GM19239 (cell line): ENCODE measurements around the gene DEFB126.
"Not testable (repeated sequence)": the region's sequence is repeated elsewhere in the genome, so short reads cannot be mapped to it uniquely, and the experiment has no call there.

ENCODE experiments used
- DNase-seq: peaks from one replicate; pipeline ENCODE4 v3.0.0; 2011; ENCODE audit warnings: low spot score; ENCODE audit not compliant: insufficient read length
- FAIRE-seq: peaks from 2 replicates; lab custom pipeline; 2011; peaks lifted over from hg19 to GRCh38; lab: Jason Lieb, UNC

Gene DEFB126

GRCh38 chr20:142290-142689 lies at the start of gene DEFB126:
Gene DEFB126, plus strand, starts transcription at chr20:142590. Its CDS starts 39 bp downstream, at chr20:142629.
- FAIRE-seq (no peak), DNase-seq (no peak)

DNA sequence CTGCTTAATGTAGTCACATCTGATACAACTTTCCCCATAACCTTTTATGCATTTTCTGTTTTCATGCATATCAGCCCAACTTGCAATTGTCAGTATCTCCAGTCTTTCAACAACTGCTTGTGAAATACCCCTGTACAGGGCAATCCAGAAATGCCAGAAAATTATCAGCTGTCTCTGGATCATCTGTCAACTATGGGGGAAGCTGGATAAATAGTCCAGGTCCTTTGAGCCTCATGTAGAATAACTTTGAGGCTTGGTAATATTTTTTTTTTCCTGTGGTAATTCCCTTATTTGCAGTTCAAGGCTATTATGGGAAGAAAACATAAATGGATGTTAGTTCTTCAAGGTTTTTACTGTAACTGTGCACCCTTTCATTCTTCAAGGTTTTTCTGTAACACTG lies 48.7 kb upstream of the DEFB126 start:
- FAIRE-seq (no peak), DNase-seq (no peak)

- DNase-seq (no peak), FAIRE-seq (no peak)
Observed at GRCh38 chr20:95215-95614, 47.2 kb upstream of the DEFB126 start.

- FAIRE-seq, DNase-seq: not testable (repeated sequence)
Observed at GRCh38 chr20:97691-98090, 44.7 kb upstream of the DEFB126 start.

DNA sequence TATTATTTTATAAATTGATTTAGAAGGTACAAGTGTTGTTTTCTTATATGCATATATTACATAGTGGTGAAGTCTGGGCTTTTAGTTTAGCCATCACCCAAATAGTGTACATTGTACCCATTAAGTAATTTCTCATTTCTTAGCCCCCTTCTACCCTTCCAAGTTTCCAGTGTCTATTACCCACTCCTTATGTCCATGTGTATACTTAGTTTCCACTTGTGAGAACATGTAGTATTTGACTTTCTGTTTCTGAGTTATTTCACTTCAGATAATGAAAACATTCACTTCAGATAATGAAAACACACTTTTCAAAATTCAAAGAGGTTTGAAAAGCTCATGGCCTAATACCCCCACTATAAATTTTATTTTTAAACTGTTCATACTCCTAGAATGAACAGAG lies 40.4 kb upstream of the DEFB126 start:
- DNase-seq = no peak
- no peak for FAIRE-seq

- FAIRE-seq (no peak), DNase-seq (no peak)
Observed at GRCh38 chr20:103456-103855, 38.9 kb upstream of the DEFB126 start.

DNA sequence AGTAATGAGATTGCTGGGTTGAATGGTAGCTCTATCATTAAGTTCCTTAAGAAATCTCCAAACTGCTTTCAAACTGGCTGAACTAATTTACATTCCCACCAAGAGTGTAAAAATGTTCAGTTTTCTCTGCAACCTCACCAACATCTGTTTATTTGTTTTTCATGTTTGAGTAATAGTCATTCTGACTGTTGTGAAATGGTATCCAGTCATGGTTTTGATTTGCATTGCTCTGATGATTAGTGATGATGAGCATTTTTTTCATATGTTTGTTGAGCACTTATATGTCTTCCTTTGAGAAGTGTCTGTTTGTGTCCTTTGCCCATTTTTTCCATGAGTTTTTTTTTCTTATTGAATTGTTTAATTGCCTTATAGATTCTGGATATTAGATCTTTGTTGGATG lies 30.0 kb upstream of the DEFB126 start:
- FAIRE-seq (no peak), DNase-seq (no peak)

DNA sequence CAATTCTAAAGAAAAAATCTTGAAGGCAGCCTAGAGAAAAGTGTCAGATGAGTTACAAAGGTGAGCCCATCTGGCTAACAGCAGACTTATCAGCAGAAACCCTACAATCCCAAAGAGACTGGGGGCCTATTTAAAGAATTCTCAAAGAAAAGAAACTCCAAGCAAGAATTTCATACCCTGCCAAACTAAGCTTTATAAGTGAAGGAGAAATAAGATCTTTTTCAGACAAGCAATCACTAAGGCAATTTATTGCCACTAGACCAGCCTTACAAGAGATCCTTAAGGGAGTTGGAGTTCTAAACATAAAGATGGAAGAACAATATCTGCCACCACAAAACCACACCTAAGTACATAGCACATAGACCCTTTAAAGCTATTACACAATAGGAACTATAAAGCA lies 24.9 kb upstream of the DEFB126 start:
- DNase-seq = no peak
- no peak for FAIRE-seq

DNA sequence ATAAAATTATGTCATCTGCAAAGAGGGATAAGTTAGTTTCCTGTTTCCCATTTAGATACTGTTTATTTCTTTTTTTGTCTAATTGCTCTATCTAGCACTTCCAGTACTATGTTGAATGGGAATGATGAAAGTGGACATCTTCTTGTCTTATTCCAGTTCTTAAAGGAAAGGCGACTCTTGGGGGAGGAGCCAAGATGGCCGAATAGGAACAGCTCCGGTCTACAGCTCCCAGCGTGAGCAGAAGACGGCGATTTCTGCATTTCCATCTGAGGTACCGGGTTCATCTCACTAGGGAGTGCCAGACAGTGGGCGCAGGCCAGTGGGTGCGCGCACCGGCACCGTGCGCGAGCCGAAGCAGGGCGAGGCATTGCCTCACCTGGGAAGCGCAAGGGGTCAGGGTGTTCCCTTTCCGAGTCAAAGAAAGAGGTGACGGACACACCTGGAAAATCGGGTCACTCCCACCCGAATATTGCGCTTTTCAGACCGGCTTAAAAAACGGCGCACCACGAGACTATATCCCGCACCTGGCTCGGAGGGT lies 12.5 kb upstream of the DEFB126 start:
- FAIRE-seq, DNase-seq: not testable (repeated sequence)

DNA sequence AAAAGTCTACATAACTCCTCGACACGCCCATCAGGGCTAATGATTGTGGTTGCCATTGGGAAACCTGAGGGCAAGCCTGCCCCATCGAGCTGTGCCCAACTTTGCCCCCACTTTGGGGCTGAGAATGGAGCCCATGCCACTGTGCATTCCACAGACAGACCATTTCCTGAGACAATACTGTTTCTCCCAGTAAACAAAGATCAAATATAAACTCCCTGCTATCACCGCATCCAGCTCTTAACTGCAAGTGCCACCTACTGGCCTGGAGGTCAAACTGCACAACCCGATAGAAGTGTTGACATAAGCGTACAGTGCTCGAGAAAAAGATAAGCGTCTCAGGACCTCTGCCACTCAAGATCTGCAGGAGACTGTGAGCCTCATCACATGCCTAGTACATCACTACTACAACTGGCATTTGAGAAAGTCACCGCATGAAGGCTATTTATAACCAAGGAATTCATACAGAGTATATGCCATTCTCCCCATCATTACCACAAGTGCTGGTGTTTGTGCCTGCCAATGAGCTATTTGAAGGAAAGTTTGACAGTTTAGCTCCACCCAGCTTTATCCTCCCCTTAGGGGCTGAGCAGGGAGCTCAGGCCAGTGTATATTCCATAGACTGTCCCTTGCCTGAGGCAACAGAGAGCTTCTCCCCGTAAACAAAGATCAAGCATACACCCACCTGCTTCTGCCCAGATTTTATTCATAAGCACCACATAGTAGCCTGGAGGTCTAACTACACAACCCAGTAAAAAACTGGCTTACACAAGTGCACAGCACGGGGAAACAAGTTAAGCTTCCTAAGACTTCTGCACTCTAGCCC lies 4.5 kb upstream of the DEFB126 start:
- DNase-seq (no peak), FAIRE-seq (no peak)

GRCh38 chr20:145877-146276 lies 3.5 kb downstream of the DEFB126 start:
- DNase-seq = no peak
- no peak for FAIRE-seq

DNA sequence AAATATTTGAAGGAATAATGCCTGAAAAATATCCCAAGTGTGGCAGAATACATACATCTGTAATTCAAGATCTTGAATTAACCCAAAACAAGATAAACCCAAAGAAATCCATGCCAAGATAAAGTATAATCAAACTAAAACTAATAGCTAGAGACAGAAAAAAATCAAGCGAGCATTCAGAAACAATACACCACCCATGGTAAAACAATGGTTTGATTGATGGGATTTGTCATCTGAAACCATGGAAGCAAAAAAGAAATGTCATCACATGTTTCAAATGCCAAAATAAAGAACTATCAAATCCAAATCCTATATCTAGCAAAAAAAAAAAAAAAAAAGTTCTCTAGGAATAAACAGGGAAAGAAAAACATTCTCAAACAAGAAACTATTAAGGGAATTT lies 9.7 kb downstream of the DEFB126 start:
- no peak for FAIRE-seq
- no peak for DNase-seq

DNA sequence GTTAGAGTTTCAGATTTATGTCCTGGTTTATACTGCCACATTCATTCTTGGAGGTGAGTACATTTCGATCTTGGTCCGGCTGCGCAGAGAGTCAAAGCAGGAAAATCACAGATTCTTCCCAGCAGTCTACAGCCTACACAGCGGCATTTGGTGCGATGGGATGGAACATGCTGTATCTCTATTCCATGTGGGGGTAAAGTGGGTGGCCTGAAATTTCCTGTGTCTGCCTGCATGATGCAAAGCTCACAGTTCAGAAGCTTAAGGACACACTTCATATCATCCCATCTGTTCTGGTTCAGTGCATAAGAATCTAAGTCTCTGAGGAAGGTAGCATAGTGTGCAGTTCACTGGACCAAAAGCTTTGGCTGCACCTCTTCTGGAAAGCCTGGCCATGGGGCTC lies 14.8 kb downstream of the DEFB126 start, which contains the start of gene DEFB127:
Gene DEFB127, plus strand, starts transcription at position 301 of the 400 bp plus-strand sequence. Its CDS starts 91 bp downstream, at position 392.
- no peak for DNase-seq
- no peak for FAIRE-seq

DNA sequence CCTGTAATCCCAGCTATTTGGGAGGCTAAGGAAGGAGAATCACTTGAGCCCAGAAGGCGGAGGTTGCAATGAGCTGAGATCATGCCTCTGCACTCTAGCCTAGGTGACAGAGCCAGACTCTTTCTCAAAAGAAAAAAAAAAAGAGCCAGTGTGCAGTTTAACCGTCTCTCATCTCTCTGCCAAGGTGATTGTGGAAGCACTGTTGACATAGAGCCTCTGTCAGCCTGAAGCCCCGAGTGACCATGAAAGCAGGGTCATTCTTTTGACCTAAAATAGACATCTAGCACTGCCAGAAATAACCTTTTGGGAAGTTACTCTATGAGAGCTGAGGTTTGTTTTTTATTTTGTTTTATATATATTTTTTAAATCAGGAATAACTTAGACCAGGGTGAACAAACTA lies 22.2 kb downstream of the DEFB126 start:
- FAIRE-seq = no peak

GRCh38 chr20:168876-169275 lies 26.5 kb downstream of the DEFB126 start:
- no peak for FAIRE-seq
- no peak for DNase-seq

More for the DNA sequence above, 22.2 kb downstream of the DEFB126 start:
- no peak for DNase-seq

- no peak for FAIRE-seq
- no peak for DNase-seq
Observed at GRCh38 chr20:184288-184687, 41.9 kb downstream of the DEFB126 start.

GRCh38 chr20:187733-188132 lies 45.3 kb downstream of the DEFB126 start:
- FAIRE-seq = no peak
- no peak for DNase-seq

GRCh38 chr20:189611-190010 lies 47.2 kb downstream of the DEFB126 start, which contains the start of gene DEFB128:
Gene DEFB128, minus strand, starts transcription at chr20:189711. Its CDS starts 88 bp downstream, at chr20:189623.
- FAIRE-seq = no peak
- no peak for DNase-seq
